Naive thymus-derived CD4-positive, alpha-beta T cell (primary cell): ENCODE results near the gene RAD51B. TPM values are rescaled to one million over a fixed set of nuclear protein-coding genes. Genes with fewer than 3 reads are reported as not detected.

Experiments used
- ATAC-seq: fragments of 150-1000 bp; cut with Tn5 transposase; 2 replicates; pipeline ENCODE4 v1.10.0; 2021; ENCODE audit warnings: mild to moderate bottlenecking, moderate library complexity
- CTCF ChIA-PET: fragments of 350-600 bp; sonication (Branson Sonifier 250); formaldehyde crosslinking; loops from one replicate; lab custom pipeline; 2021; ENCODE audit warnings: antibody characterized with exemption; lab: Charles Lee
- POLR2A ChIA-PET: fragments of 350-600 bp; sonication (Branson Sonifier 250); formaldehyde crosslinking; loops from one replicate; lab custom pipeline; 2021; ENCODE audit warnings: antibody characterized with exemption, inconsistent platforms; lab: Charles Lee
- DNase-seq, 9 donors: peaks; one replicate each; pipeline versions ENCODE4 v3.0.0 to v3.0.0-alpha.2; 2020 to 2022; ENCODE audit warnings: mixed read lengths in 1 of 9
- H3K27ac ChIP-seq: one replicate; pipeline ENCODE4 v1.7.0; 2013; ENCODE audit warnings: mild to moderate bottlenecking, low read depth, low read length, moderate library complexity
- H3K27me3 ChIP-seq, 2 donors: one replicate each; pipeline ENCODE4 v1.7.0; 2013; ENCODE audit warnings: low read length in 2 of 2, mild to moderate bottlenecking in 2 of 2, moderate library complexity in 2 of 2; ENCODE audit not compliant: control insufficient read depth in 2 of 2, insufficient read depth in 2 of 2
- H3K36me3 ChIP-seq, 3 experiments: 1 replicate in 2 of 3; 2 replicates in 1 of 3; pipeline ENCODE4 v1.7.0; 2013; ENCODE audit warnings: low read length in 3 of 3, mild to moderate bottlenecking in 3 of 3, moderate library complexity in 1 of 3; ENCODE audit not compliant: insufficient read depth in 3 of 3, control insufficient read depth in 2 of 3
- H3K4me1 ChIP-seq, 2 donors: one replicate each; pipeline ENCODE4 v1.7.0; 2013; ENCODE audit warnings: low read length in 2 of 2, mild to moderate bottlenecking in 2 of 2, moderate library complexity in 1 of 2; ENCODE audit not compliant: control insufficient read depth in 2 of 2, insufficient read depth in 2 of 2
- H3K4me3 ChIP-seq: 2 replicates; pipeline ENCODE4 v1.7.0; 2013; ENCODE audit warnings: mild to moderate bottlenecking, low read length
- H3K9me3 ChIP-seq, 3 experiments: 1 replicate in 2 of 3; 2 replicates in 1 of 3; pipeline ENCODE4 v1.7.0; 2013; ENCODE audit warnings: low read length in 3 of 3; ENCODE audit not compliant: control insufficient read depth in 2 of 3
- H3K27ac Mint-ChIP-seq, 9 donors: one replicate each; pipeline ENCODE4 v1.8.0; 2020 to 2022; ENCODE audit warnings: mixed read lengths in 9 of 9, mild to moderate bottlenecking in 8 of 9, moderate library complexity in 5 of 9, inconsistent platforms in 2 of 9
- H3K27me3 Mint-ChIP-seq, 5 donors: one replicate each; pipeline ENCODE4 v1.8.0; 2021 to 2022; ENCODE audit warnings: mixed read lengths in 5 of 5, mild to moderate bottlenecking in 1 of 5
- H3K36me3 Mint-ChIP-seq, 5 donors: one replicate each; pipeline ENCODE4 v1.8.0; 2020 to 2022; ENCODE audit warnings: mixed read lengths in 5 of 5, mild to moderate bottlenecking in 3 of 5, inconsistent platforms in 1 of 5
- H3K4me1 Mint-ChIP-seq, 7 donors: one replicate each; pipeline ENCODE4 v1.8.0; 2020 to 2022; ENCODE audit warnings: mixed read lengths in 7 of 7, mild to moderate bottlenecking in 3 of 7, inconsistent platforms in 1 of 7
- H3K4me3 Mint-ChIP-seq, 10 donors: one replicate each; pipeline ENCODE4 v1.8.0; 2020 to 2022; ENCODE audit warnings: mild to moderate bottlenecking in 10 of 10, mixed read lengths in 10 of 10, moderate library complexity in 6 of 10, inconsistent platforms in 2 of 10
- H3K9me3 Mint-ChIP-seq, 11 donors: one replicate each; pipeline ENCODE4 v1.8.0; 2020 to 2022; ENCODE audit warnings: mixed read lengths in 11 of 11, mild to moderate bottlenecking in 4 of 11, inconsistent platforms in 1 of 11, moderate library complexity in 1 of 11
- intact Hi-C, 2 donors: fragments of 100-400 bp; cut with micrococcal nuclease; formaldehyde crosslinking; loops; one replicate each; pipeline ENCODE4 v1.15.1; 2023
- polyA plus RNA-seq, 2 donors: library from polyadenylated mRNA; unstranded; fragments of 300-500 nt; fragmentation: Illumina TruSeq; gene quantifications; one replicate each; pipeline ENCODE4 v1.2.3, GENCODE V29; 2021
- total RNA-seq, 6 experiments: library from RNA in 5 of 6; stranded (reverse) in 5 of 6; gene quantifications; 1 replicate in 5 of 6; 2 replicates in 1 of 6; pipeline ENCODE4 v1.2.3 and lab custom pipeline; 2021 to 2026

Gene RAD51B
- total and polyA plus RNA-seq, 7 experiments from 2014 or later = 15.0 to 42.2 (median 28.8) TPM

DNA sequence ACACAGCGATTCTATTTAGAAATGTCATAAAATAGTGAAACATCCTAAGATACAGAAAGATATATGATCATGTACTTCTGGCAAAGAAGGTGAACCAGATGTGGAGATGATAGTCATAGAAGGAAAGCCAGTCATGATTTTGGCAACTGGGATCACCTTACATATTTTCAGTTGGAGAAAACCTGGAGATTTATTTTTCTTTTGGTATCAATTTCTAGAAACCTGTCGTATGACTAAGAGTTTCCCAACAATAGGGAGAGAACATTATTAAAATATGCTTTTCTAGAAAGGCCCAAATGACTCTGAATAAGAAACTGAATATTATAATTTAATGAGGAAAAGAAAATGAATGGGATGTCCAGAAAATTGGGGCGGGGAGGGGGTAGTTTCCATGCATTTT, 576.9 kb downstream of the RAD51B start:
- Mint-ChIP-seq H3K4me3 (no peak overlapping the region), H3K27me3 (no peaks in the 10 kb centered on the region), H3K9me3 (no peaks in the 10 kb centered on the region), H3K27ac (peak overlapping the region in 2 of 9 donors; percentile 11 to 54), H3K36me3 (peaks cover 0 to 12% (median 2%) of the 10 kb centered on the region in 5 donors), H3K4me1 (peaks cover 0 to 21% (median 12%) of the 10 kb centered on the region in 7 donors)
- Histone ChIP-seq H3K27ac (no peak overlapping the region), H3K4me1 (no peaks in the 10 kb centered on the region), H3K27me3 (no peaks in the 10 kb centered on the region), H3K36me3 (no peaks in the 10 kb centered on the region), H3K9me3 (no peaks in the 10 kb centered on the region), H3K4me3 (no peak overlapping the region)
- ATAC-seq (no peak), DNase-seq (no peak)
- intact Hi-C loops = no loop called here
- CTCF ChIA-PET = interaction anchor here (0.6 kb wide), 1 partner anchor 343 kb away, joined by 5 read pairs; no protein-coding TSS in a partner anchor
- POLR2A ChIA-PET = interaction anchor here (1.1 kb wide), 1 partner anchor 21 kb away, joined by 4 read pairs; no protein-coding TSS in a partner anchor

DNA sequence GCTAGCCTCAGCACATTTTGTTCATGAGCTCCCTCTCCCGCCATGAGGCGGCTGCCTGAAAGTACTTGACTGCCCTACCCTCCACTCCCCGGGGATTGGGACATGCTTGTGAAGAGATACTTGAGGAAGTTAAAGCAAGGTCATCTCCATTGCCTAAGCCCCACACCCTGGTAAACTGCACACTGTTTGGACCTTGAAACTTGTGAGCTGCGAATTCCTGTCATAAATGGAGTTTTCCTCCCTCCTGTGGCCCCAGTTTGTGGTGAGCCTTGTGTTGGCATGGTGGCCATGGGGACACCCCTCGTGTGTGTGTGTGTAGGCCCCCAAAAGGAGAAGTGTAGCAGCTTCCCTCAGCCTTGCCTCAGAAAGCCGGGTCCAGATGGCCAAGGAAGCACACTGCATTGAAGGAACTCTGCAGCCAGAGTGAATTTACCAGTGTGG, 577.8 kb downstream of the RAD51B start:
- peak; percentile 82 for ATAC-seq
- Histone ChIP-seq H3K27me3 (no peaks in the 10 kb centered on the region), H3K9me3 (no peaks in the 10 kb centered on the region), H3K36me3 (no peaks in the 10 kb centered on the region), H3K4me1 (no peaks in the 10 kb centered on the region), H3K4me3 (no peak overlapping the region), H3K27ac (no peak overlapping the region)
- POLR2A ChIA-PET = interaction anchor here (0.6 to 1.1 kb wide), 3 partner anchors 22 to 1216 kb away, joined by 3 to 4 read pairs (median 3); no protein-coding TSS in a partner anchor
- CTCF ChIA-PET = no interaction called here
- DNase-seq = no peak
- H3K4me3 Mint-ChIP-seq = no peak overlapping the region
- H3K27ac Mint-ChIP-seq = no peak overlapping the region
- H3K36me3 Mint-ChIP-seq = peaks cover 0 to 12% (median 2%) of the 10 kb centered on the region in 5 donors
- H3K9me3 Mint-ChIP-seq = no peaks in the 10 kb centered on the region
- intact Hi-C loops = no loop called here
- peaks cover 0 to 26% (median 11%) of the 10 kb centered on the region in 7 donors for H3K4me1 Mint-ChIP-seq
- H3K27me3 Mint-ChIP-seq = no peaks in the 10 kb centered on the region

DNA sequence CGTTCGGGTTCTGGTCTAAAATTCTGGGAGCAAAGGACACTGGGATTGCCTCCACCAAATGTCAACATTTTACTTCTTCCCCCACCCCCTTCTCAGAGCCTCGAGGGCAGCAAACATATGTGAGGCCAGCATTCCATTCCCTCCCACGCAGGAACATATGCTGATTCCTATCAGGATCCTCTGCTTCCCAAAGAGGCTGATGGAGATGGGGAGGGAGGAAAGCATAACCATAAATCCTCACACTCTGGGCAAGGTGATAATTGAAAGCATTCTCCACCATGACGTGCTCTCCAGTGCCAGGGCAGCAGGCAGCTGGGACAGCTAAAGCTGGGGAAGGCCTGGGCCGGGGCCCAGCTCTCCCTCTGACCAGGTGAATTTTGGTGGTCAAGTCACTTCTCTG, 578.2 kb downstream of the RAD51B start:
- Mint-ChIP-seq H3K4me3 (no peak overlapping the region), H3K4me1 (peaks cover 0 to 31% (median 10%) of the 10 kb centered on the region in 7 donors), H3K9me3 (no peaks in the 10 kb centered on the region), H3K27me3 (no peaks in the 10 kb centered on the region), H3K36me3 (peaks cover 0 to 12% (median 2%) of the 10 kb centered on the region in 5 donors), H3K27ac (peak overlapping the region in 1 of 9 donors; percentile 14)
- no peak overlapping the region for H3K4me3 ChIP-seq
- ChIA-PET CTCF (no interaction called here), POLR2A (interaction anchor here (0.8 to 1.1 kb wide), 2 partner anchors 23 to 320 kb away, joined by 3 to 4 read pairs; no protein-coding TSS in a partner anchor)
- H3K4me1 ChIP-seq = no peaks in the 10 kb centered on the region
- no peaks in the 10 kb centered on the region for H3K9me3 ChIP-seq
- no peak overlapping the region for H3K27ac ChIP-seq
- H3K36me3 ChIP-seq = no peaks in the 10 kb centered on the region
- ATAC-seq (no peak), DNase-seq (no peak)
- no peaks in the 10 kb centered on the region for H3K27me3 ChIP-seq
- intact Hi-C loops = no loop called here

DNA sequence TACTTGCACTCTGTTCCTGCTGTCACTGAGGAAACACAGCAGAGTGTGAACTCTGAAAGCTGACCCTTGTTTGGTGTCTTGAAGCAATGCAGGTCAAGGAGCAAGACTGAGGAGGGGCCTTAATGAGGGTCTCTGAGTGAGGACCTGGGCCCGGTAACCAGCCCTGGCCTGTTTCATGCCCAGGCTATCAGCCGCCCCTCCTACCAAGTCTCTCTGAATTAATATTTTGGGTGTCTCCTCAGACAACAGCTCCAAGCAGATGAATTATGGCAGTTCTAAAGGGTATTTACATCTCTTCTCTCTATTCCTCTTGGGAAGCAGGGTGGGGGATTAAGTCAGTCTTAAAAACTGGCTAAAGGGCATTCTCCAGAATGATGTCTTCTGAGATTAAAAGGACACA, 578.8 kb downstream of the RAD51B start:
- Histone ChIP-seq H3K9me3 (no peaks in the 10 kb centered on the region), H3K27ac (no peak overlapping the region), H3K4me1 (peaks cover 0 to 2% of the 10 kb centered on the region in 2 donors), H3K36me3 (no peaks in the 10 kb centered on the region), H3K4me3 (no peak overlapping the region), H3K27me3 (no peaks in the 10 kb centered on the region)
- H3K4me3 Mint-ChIP-seq = no peak overlapping the region
- H3K27me3 Mint-ChIP-seq = no peaks in the 10 kb centered on the region
- H3K4me1 Mint-ChIP-seq = peaks cover 0 to 35% (median 13%) of the 10 kb centered on the region in 7 donors
- peak overlapping the region in 1 of 9 donors; percentile 14 for H3K27ac Mint-ChIP-seq
- no peak for DNase-seq
- ChIA-PET CTCF (no interaction called here), POLR2A (no interaction called here)
- no peak for ATAC-seq
- H3K36me3 Mint-ChIP-seq = peaks cover 0 to 12% (median 2%) of the 10 kb centered on the region in 5 donors
- intact Hi-C loops = no loop called here
- no peaks in the 10 kb centered on the region for H3K9me3 Mint-ChIP-seq

DNA sequence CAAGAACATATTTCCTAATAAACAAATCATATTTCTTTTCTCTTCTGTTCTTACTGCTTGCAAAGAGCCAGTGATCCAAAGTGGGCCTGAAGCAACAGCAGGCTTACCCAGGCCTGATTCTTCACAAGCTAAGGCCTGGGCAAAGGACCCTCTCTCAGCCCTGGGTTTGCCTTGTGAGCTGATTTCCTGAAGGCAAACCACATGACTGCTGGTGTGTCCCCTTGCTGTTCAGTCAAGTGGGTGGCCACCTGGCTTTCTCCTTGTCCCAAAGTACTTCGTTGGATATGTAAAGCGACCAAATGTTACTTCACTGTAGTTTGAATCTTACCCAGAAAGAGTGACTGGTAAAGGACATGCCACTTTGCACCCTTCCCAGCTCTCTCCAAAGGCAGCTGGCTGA, 580.4 kb downstream of the RAD51B start:
- Mint-ChIP-seq H3K27ac (peak overlapping the region in 1 of 9 donors; percentile 30), H3K27me3 (no peaks in the 10 kb centered on the region), H3K4me1 (peaks cover 14 to 51% (median 29%) of the 10 kb centered on the region in 7 donors), H3K4me3 (no peak overlapping the region), H3K36me3 (peaks cover 0 to 14% (median 4%) of the 10 kb centered on the region in 5 donors), H3K9me3 (no peaks in the 10 kb centered on the region)
- no peaks in the 10 kb centered on the region for H3K9me3 ChIP-seq
- intact Hi-C loops = no loop called here
- POLR2A ChIA-PET = interaction anchor here (0.7 to 1.1 kb wide), 3 partner anchors 141 to 162 kb away, joined by 3 to 4 read pairs (median 3); no protein-coding TSS in a partner anchor
- no peak overlapping the region for H3K27ac ChIP-seq
- peaks cover 5 to 18% of the 10 kb centered on the region in 2 donors for H3K4me1 ChIP-seq
- H3K27me3 ChIP-seq = no peaks in the 10 kb centered on the region
- CTCF ChIA-PET = interaction anchor here (0.9 kb wide), 1 partner anchor 148 kb away, joined by 3 read pairs; no protein-coding TSS in a partner anchor
- no peaks in the 10 kb centered on the region for H3K36me3 ChIP-seq
- no peak overlapping the region for H3K4me3 ChIP-seq
- ATAC-seq (no peak), DNase-seq (no peak)

DNA sequence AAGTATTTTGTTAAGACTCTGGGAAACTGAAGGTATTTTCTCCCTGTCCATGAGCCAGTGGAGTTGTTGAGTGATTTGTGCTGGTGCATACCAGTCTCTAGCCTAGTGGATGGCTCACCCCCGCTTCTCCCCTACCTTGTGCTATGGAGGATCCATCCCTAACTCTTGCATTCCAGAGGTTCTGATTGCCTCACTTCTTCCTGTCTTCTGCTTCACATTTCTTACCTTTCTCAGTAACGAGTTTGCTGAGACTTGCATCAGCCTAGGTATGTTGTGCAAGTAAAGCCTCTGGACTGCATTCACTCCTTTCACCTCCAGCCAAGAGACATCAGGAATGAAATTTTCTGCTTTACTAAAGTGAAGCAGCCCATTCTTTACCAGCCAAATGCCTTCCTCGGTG, 581.7 kb downstream of the RAD51B start:
- ChIA-PET POLR2A (no interaction called here), CTCF (interaction anchor here (1.1 kb wide), 1 partner anchor 9 kb away, joined by 3 read pairs; no protein-coding TSS in a partner anchor)
- no peaks in the 10 kb centered on the region for H3K9me3 Mint-ChIP-seq
- Histone ChIP-seq H3K27ac (no peak overlapping the region), H3K4me1 (peaks cover 5 to 20% of the 10 kb centered on the region in 2 donors), H3K36me3 (no peaks in the 10 kb centered on the region), H3K9me3 (no peaks in the 10 kb centered on the region), H3K27me3 (no peaks in the 10 kb centered on the region), H3K4me3 (no peak overlapping the region)
- no peak overlapping the region for H3K4me3 Mint-ChIP-seq
- intact Hi-C loops = no loop called here
- H3K27ac Mint-ChIP-seq = peak overlapping the region in 2 of 9 donors; percentile 37 to 41
- H3K36me3 Mint-ChIP-seq = peaks cover 0 to 4% (median 0%) of the 10 kb centered on the region in 5 donors
- no peaks in the 10 kb centered on the region for H3K27me3 Mint-ChIP-seq
- DNase-seq (no peak), ATAC-seq (no peak)
- peaks cover 14 to 55% (median 31%) of the 10 kb centered on the region in 7 donors for H3K4me1 Mint-ChIP-seq
